ENCODE results near the gene BTBD8.

DNA sequence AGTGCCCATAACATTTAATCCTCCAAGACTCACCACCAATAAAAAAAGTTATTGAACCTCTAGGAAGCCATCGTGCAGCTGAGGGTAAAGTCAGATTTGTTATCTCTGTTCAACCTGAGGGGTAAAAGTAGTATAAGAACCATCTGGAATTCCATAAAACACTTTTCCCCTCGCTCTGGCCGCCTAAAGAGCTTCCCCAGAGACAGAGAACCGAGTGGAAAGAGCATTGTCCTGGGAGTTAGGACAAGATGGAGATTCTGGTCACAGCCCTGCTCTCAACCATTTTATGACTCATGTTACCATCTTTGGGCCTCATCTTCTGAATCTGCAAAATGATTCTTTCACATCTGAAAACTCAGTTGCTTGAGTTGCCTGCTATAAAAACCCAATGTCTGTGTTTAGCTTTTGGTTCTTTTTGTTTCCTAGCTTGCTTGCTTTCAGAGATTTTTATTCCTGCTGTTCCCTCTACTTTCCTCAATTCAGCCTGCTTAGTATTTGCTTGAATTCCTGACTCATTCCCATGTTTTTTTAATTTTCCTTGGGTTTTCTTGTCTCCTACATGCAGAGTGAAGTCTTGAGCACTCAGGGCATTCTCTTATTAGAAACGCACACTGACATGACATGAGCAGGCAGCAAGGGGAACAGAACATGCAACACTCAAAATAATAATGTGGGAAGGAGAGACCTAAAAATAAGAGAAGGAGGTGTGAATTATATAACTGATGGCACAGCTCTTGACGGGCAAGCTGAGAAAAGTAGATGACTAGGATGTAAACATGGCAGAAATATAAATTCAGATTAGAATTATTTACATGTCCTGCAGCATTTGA, 48.6 kb upstream of the BTBD8 start:
- TF ChIP-seq, protein P1, sequence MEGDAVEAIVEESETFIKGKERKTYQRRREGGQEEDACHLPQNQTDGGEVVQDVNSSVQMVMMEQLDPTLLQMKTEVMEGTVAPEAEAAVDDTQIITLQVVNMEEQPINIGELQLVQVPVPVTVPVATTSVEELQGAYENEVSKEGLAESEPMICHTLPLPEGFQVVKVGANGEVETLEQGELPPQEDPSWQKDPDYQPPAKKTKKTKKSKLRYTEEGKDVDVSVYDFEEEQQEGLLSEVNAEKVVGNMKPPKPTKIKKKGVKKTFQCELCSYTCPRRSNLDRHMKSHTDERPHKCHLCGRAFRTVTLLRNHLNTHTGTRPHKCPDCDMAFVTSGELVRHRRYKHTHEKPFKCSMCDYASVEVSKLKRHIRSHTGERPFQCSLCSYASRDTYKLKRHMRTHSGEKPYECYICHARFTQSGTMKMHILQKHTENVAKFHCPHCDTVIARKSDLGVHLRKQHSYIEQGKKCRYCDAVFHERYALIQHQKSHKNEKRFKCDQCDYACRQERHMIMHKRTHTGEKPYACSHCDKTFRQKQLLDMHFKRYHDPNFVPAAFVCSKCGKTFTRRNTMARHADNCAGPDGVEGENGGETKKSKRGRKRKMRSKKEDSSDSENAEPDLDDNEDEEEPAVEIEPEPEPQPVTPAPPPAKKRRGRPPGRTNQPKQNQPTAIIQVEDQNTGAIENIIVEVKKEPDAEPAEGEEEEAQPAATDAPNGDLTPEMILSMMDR (IDR thresholded peaks at IDR 0.05; ENCODE audit: low read depth, low read length, poor library complexity, severe bottlenecking), result no peak
- TF ChIP-seq EZH2phosphoT487 (IDR thresholded peaks at IDR 0.05; ENCODE audit: borderline replicate concordance, low read length), result no peak

Data from DOHH2 (cell line).